ENCODE results near the gene RERE.

The RERE gene

GRCh38 chr1:8598060-8598724 is 219.2 kb downstream of the RERE start (continued):
- TF ChIP-seq PRDM4 (tag by site-specific recombination; IDR thresholded peaks at IDR 0.05): peak; percentile 97
- no peak for TF ChIP-seq ZNF169 (tag by site-specific recombination; IDR thresholded peaks at IDR 0.05)
- TF ChIP-seq OSR2 (tag by site-specific recombination; IDR thresholded peaks at IDR 0.05): no peak
- TF ChIP-seq ZNF670 (tag by site-specific recombination; IDR thresholded peaks at IDR 0.05; ENCODE audit: low read depth): no peak
- no peak for TF ChIP-seq REPIN1 (tag by site-specific recombination; IDR thresholded peaks at IDR 0.05; ENCODE audit: low read depth)
- TF ChIP-seq ZNF223 (tag by site-specific recombination; IDR thresholded peaks at IDR 0.05): no peak
- no peak for TF ChIP-seq ZNF707 (tag by site-specific recombination; IDR thresholded peaks at IDR 0.05)
- TF ChIP-seq PRDM1 (tag by site-specific recombination; IDR thresholded peaks at IDR 0.05): peak; percentile 28; the same call in 1 of the 2 replicates
- no peak for TF ChIP-seq ZNF10 (tag by site-specific recombination; IDR thresholded peaks at IDR 0.05)
- no peak for TF ChIP-seq ZBTB48 (tag by site-specific recombination; IDR thresholded peaks at IDR 0.05)
- TF ChIP-seq KLF17 (tag by site-specific recombination; IDR thresholded peaks at IDR 0.05): no peak
- peak; percentile 86 for TF ChIP-seq CTCF (tag by site-specific recombination; IDR thresholded peaks at IDR 0.05)
- TF ChIP-seq ZNF596 (tag by site-specific recombination; IDR thresholded peaks at IDR 0.05): no peak
- peak; percentile 92 for TF ChIP-seq ZBTB17 (tag by site-specific recombination; IDR thresholded peaks at IDR 0.05)
- no peak for TF ChIP-seq ZNF785 (tag by site-specific recombination; IDR thresholded peaks at IDR 0.05)
- no peak for TF ChIP-seq ZNF529 (tag by site-specific recombination; IDR thresholded peaks at IDR 0.05; ENCODE audit: insufficient replicate concordance)
- no peak for TF ChIP-seq KLF7 (tag by site-specific recombination; IDR thresholded peaks at IDR 0.05; ENCODE audit: borderline replicate concordance)
- peak; percentile 66 for TF ChIP-seq ZNF600 (tag by site-specific recombination; IDR thresholded peaks at IDR 0.05)
- 0 out of 2 replicates have a peak, but pooled peaks have one; percentile 19 for TF ChIP-seq SCRT2 (tag by site-specific recombination; IDR thresholded peaks at IDR 0.05)
- no peak for TF ChIP-seq ZNF677 (tag by site-specific recombination; IDR thresholded peaks at IDR 0.05)
- TF ChIP-seq ZNF521 (tag by site-specific recombination; IDR thresholded peaks at IDR 0.05): no peak

- H3K27ac ChIP-seq (ENCODE audit: extremely low read depth, low read depth, low read length): no peak overlapping the region
- H3K9me3 ChIP-seq (ENCODE audit: control insufficient read depth, insufficient read depth, low read depth, low read length): no peaks in the 10 kb centered on the region
- POLR2A ChIA-PET: no interaction called here
- H3K4me3 ChIP-seq (ENCODE audit: low read depth, low read length): no peak overlapping the region
- H3K4me1 ChIP-seq (ENCODE audit: control insufficient read depth, insufficient read depth, low read length): 0 out of 2 replicates have a peak, but pooled peaks cover 7% of the 10 kb centered on the region
- CTCF ChIA-PET: interaction anchor here (1.0 to 1.2 kb wide), 2 partner anchors 36 to 252 kb away, joined by 3 to 5 read pairs; no protein-coding TSS in a partner anchor
- peaks cover 0 to 4% of the 10 kb centered on the region in 2 experiments; a peak in 1 of 3 replicates for H3K36me3 ChIP-seq (ENCODE audit: control insufficient read depth in 2 of 2, insufficient read depth in 1 of 2, low read length in 2 of 2)
- no peak for TF ChIP-seq ZNF544 (tag by site-specific recombination; IDR thresholded peaks at IDR 0.05)
- no peak for TF ChIP-seq CTCF (tag by site-specific recombination; IDR thresholded peaks at IDR 0.05)
- TF ChIP-seq SP3 (tag by site-specific recombination; IDR thresholded peaks at IDR 0.05): no peak
- TF ChIP-seq ZBTB7A (tag by site-specific recombination; IDR thresholded peaks at IDR 0.05; ENCODE audit: low read depth): no peak
- no peak for TF ChIP-seq MEIS1 (CRISPR knock-in tag; IDR thresholded peaks at IDR 0.05; ENCODE audit: borderline replicate concordance)
- TF ChIP-seq ZXDB (tag by site-specific recombination; IDR thresholded peaks at IDR 0.05): no peak
- no peak for TF ChIP-seq ZNF513 (tag by site-specific recombination; IDR thresholded peaks at IDR 0.05)
- TF ChIP-seq ZNF155 (tag by site-specific recombination; IDR thresholded peaks at IDR 0.05): no peak
- TF ChIP-seq GLI2 (tag by site-specific recombination; IDR thresholded peaks at IDR 0.05; ENCODE audit: borderline replicate concordance, low read depth): no peak
- TF ChIP-seq ZFP3 (tag by site-specific recombination; IDR thresholded peaks at IDR 0.05; ENCODE audit: low read depth): no peak
Measured at GRCh38 chr1:8597455-8597854, 220.0 kb downstream of the RERE start.

Measured in HEK293 (cell line).